Stimulated activated CD4-positive, alpha-beta T cell treated with anti-CD3 and anti-CD28 coated beads, TNF-alpha, amount 100 ng/mL, for 48 hours (primary cell): ENCODE results near the gene SRPK1.
"Not testable (repeated sequence)": the region's sequence is repeated elsewhere in the genome, so short reads cannot be mapped to it uniquely, and the experiment has no call there.

Experiments used
- DNase-seq, 3 donors: peaks; one replicate each; pipeline ENCODE4 v3.0.0-alpha.2; 2020; ENCODE audit warnings: low read depth in 3 of 3

Gene SRPK1

DNA sequence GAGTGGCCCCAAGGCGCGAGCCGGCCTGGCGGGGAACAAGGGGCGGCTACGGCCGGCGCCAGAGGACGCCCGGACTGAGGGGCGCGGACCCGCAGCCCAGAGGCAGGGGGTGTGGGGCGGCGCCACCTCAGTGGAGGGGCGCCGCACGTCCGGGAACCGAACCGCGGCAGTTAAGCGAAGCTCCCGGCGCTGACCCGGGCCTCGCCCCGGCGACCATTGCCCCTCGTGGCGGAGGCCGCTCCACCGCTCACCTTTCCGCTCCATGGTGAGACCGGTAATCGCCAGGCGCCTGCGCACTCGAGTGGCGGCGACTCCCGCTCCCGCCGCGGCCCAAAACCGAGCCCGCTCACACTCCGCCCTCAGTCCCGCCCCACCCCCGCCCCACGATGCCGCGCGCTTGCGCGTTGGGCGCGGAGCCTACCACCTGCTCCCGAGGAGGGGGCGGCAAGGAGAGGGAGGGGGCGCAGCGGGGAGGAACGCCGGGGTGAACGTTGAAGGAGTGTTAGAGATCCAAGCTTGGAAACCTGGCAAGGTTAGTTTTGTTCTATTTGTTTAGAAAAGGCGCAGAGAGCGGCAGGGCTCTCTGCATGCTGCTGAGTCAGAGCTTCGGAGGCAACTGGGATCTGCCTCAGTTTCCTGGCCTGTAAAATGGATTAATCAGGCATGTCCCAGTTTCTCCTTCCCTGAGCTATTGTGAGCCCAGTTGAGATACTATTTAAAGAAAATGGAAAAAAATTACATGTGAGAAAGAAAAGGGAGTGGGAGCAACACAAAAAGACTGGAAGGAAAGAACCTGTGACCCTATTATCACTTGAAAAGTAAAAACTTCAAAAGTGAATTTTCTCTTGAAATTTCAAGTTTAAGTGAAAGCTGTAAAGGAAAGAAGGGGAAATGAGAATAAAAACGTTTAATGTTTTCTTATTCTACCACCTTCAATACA is at the start of gene SRPK1:
Gene SRPK1, minus strand, starts transcription at position 306 of the 940 bp plus-strand sequence. Its CDS starts 42 bp downstream, at position 264.
- DNase-seq: peak; percentile 79 to 85 (median 82)

DNA sequence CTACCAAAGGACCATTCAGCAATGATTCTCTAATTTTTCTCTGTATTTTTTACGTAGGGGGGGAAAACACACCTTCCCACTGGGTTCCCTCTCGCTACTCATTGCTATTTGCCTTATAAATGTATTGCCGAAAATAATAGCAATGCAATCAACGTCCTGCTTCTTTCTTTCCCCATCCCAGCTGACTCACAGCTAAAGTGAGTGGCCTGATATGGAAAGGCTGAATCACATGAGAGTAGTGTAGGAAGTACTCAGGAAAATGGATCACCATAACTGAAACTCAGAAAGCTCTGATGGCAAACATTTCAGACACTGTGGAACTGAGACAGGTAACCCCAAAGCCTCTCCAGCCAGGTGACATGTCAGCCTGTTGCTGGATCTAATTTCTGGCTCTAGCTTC is 49.3 kb upstream of the SRPK1 start:
- DNase-seq: no peak

GRCh38 chr6:35969646-35970045 is 48.7 kb upstream of the SRPK1 start:
- DNase-seq: no peak

- DNase-seq: no peak
These were observed 47.9 kb upstream of the SRPK1 start for GRCh38 chr6:35968821-35969220.

DNA sequence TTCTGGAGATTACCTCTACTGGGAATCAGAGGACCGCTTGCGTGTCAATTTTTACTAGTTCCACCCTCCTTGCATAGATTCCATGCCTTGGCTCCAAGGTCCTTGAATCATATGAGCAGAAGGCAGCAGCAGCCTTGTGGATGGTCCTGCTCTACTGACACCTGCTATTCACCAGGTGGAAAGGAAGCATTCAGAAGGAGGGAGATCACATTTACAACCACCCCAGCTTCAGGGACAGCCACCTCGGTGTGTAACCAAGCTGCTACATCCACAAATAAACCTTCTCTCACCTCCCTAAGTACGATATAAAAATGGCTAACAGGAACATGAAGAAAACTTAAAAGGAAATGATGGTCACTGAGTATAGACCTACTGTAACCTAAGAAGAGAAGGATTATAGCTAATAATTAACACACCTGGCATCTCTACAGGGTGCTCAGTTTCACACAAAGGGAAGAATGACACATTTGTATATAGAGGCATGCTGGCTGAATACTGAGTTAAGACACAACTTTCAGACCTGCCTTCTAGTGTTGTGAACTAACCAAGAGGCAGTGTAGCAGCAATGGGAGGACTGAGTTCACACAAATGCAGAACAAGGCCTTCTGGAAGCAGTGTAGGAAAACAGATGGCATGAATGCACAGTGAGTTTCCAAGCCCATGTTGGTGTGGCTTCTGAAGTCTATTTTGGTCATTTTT is 46.3 kb upstream of the SRPK1 start:
- no peak for DNase-seq

DNA sequence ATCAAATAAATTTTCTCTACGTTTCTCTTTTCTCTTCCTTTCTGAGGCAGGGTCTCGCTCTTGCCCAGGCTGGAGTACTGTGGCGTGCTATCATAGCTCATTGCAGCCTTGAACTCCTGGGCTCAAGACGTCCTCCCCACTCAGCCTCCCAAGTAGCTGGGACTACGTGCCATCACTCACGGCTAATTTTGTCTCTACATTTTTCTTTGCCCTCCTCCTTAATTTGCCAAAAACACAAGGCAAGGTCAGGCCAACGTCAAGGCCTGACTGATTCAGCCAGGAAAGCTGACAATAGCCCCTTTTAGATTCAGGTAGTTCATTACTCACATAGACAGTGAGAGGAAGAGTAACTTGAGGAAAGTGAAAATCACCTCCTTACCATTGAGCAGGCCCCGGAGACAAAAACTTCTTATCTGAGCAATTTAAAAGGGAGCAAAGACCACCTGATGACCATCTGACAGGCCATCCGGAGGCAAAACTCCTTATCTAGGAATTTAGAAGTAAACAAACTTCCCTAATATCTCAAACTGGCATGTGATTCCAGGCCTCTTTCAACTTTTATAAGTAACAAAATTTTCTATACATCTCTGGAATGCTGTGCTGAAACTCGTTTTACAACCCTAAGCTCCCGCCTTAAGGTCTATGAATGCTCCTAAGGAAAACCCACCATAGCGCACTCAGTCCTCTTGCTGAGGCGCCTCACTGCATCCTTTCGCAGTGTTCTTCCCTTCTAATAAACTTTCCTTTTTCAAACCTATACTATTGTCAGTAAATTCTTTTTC is 42.1 kb upstream of the SRPK1 start:
- DNase-seq: no peak

DNA sequence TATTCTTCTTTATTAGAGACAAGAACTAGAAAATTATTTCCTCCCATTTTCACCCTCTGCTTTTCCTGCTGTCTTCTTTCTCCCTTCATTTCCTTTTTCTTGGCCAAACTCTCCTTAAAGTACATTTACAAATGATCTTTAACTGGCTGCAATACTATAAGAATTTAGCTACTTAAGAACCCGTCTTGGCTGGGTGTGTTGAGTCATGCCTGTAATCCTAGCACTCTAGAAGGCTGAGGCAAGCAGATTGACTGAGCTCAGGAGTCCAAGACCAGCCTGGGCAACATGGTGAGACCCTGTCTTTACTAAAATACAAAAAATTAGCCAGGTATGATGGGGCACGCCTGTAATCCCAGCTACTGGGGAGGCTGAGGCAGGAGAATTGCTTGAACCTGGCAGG is 39.3 kb upstream of the SRPK1 start:
- no peak for DNase-seq

DNA sequence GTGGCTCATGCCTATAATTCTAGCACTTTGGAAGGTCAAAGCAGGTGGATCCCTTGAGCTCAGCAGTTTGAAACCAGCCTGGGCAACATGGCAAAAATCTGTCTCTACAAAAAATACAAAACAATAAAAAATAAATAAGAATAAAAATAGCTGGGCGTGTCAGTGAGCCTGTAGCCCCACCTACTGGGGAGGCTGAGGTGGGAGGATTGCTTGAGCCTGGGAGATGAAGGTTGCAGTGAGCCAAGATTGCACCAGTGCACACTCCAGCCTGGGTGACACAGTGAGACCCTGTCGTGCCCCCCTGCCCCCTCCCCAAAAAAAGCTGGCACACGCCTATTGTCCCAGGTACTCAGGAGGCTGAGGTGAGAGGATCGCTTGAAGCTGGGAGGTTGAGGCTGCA is 35.1 kb upstream of the SRPK1 start:
- no peak for DNase-seq

GRCh38 chr6:35955521-35955920 is 34.6 kb upstream of the SRPK1 start:
- no peak for DNase-seq

DNA sequence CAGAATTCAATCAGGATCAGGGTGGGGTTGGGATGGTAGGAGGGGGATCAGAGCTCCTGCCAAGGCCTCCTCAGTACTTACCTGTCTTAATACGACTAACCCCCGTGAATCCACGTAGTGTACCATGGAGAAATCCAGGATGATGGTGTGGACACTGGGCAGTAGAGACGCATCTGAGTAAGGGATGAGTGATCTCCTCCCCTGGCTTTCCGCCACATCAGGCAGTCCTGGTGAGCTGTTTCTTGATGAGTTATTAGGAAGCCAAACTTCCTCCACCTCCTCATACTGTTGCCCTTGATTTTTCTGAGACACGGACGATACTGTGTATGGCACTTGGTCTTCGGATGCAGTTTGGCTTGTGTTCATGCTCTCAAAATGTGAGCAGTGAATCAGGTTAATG is 34.2 kb upstream of the SRPK1 start:
- DNase-seq: no peak

GRCh38 chr6:35954333-35954732 is 33.4 kb upstream of the SRPK1 start:
- DNase-seq: no peak

- no peak for DNase-seq
These were observed 27.8 kb upstream of the SRPK1 start for GRCh38 chr6:35948725-35949124.

DNA sequence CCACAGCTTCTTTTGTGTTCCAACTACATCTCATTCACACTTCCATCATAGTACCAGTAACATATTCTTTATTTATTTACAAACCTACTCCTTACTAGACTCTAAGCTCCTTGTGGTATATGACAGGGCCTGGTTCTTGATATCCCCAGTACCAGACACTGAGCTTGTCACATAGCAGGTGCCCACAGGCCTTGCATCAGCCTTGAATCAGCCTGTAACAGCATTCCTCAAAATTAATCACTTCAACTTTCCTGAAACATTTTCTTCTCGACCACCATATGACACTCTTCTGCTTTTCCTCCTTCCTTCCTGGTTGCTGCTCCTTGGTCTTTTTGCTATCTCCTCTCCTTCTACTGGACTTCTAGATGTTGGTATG is 24.7 kb upstream of the SRPK1 start:
- DNase-seq: no peak

DNA sequence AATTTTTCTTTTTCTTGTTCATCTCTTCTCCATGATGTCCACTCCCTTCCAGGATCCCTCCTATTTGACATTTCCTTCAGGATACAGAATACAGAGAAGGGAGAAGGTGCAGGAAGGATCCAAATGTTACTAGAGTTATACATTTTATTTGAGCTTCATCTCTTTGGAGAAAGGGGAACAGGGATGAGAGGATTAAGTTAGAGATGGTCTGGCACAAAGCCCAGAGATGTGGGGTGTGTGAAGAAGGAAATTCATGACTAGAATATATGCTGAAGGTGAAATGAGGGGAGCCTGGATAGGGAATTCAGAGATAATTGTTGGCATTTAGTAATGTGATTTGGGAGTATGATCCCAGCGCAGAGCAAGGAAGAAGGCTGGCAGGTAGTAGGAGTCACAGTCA is 22.5 kb upstream of the SRPK1 start:
- DNase-seq: no peak

DNA sequence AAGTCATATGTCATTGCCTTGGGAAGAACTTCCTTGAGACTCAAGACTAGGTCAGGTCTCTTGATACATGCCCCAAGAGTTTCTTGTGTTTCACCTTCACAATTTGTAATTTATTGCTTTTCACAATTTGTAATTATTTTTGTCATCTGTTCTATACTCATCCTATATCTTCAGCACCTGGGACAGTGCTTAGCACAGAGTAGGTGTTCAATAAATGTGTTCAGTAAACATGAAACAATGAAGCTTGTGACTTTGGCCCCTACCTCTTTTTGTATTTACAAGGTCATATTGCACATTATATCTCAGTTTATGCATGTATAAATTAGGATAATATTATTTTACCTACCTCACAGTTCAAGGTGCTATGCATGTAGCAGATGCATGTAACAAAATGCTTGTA is 21.5 kb upstream of the SRPK1 start:
- no peak for DNase-seq

DNA sequence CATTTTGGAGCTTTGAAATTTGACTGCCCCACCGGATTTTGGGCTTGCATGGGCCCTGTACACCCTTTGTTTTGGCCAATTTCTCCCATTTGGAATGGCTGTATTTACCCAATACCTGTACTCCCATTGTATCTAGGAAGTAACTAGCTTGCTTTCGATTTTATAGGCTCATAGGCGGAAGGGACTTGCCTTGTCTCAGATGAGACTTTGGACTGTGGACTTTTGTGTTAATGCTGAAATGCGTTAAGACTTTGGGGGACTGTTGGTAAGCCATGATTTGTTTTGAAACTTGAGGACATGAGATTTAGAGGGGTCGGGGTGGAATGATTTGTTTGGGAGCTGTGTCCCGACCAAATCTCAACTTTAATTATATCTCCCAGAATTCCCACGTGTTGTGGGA is 20.3 kb upstream of the SRPK1 start:
- DNase-seq: not testable (repeated sequence)

- not testable (repeated sequence) for DNase-seq
These were observed 19.1 kb upstream of the SRPK1 start for GRCh38 chr6:35940014-35940413.

DNA sequence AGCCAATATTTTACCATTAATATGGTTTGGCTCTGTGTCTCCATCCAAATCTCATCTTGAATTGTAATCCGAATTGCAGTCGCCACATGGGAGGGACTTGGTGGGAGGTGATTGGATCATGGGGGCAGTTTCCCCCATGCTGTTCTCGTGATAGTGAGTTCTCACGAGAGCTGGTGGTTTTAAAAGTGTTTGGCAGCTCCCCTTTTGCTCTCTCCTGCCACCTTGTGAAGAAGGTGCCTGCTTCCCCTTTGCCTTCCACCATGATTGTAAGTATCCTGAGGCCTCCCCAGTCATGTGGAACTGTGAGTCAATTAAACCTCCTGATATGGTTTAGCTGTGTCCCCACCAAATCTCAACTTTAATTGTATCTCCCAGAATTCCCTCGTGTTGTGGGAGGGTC is 18.4 kb upstream of the SRPK1 start:
- DNase-seq: not testable (repeated sequence)

- no peak for DNase-seq
These were observed 15.9 kb upstream of the SRPK1 start for GRCh38 chr6:35936681-35937359.

DNA sequence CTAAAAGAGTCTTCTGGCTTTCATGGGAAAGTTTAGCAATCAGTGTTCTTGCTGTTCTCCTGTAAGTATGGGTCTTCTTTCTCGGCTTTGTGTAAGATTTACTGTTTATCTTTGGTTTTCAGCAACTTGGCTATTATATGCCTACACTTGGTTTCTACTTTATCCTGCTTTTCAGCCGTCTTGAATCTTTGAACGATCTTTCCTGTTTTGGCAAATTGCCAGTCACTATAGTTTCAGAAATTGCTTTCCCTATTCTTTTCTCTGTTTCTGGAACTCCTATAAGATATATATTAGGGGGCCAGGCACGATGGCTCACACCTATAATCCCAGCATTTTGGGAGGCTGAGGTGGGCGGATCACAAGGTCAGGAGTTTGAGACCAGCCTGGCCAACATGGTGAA is 14.6 kb upstream of the SRPK1 start:
- no peak for DNase-seq

GRCh38 chr6:35933844-35934243 is 12.9 kb upstream of the SRPK1 start:
- DNase-seq: no peak

DNA sequence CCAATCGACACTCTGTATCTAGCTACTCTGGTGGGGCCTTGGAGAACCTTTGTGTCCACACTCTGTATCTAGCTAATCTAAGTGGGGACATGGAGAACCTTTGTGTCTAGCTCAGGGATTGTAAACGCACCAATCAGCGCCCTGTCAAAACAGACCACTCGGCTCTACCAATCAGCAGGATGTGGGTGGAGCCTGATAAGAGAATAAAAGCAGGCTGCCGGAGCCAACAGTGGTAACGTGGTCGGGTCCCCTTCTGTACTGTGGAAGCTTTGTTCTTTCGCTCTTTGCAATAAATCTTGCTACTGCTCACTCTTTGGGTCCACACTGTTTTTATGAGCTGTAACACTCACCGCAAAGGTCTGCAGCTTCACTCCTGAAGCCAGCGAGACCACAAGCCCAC is 11.0 kb upstream of the SRPK1 start:
- DNase-seq: not testable (repeated sequence)
